SU-DHL-6 (cell line): ENCODE data around the gene NOS3.

Experiments
- H2AFZ ChIP-seq: fragments of 200-600 bp; sonication (generic); 2 replicates; pipeline ENCODE4 v1.6.1; 2014; ENCODE audit warnings: low read depth, mild to moderate bottlenecking, moderate library complexity, mixed read lengths, antibody characterized with exemption, low read length; ENCODE audit not compliant: severe bottlenecking
- H3F3A ChIP-seq: fragments of 200-600 bp; shearing (Covaris generic); 2 replicates; pipeline ENCODE4 v1.6.0; 2016; ENCODE audit warnings: antibody characterized with exemption, mild to moderate bottlenecking; ENCODE audit not compliant: insufficient read depth
- H3K27ac ChIP-seq: fragments of 200-600 bp; sonication (generic); 2 replicates; pipeline ENCODE4 v1.5.1; 2016; ENCODE audit warnings: low read depth, mild to moderate bottlenecking, low read length, moderate library complexity, mixed read lengths
- H3K27me3 ChIP-seq: fragments of 200-600 bp; sonication (generic), shearing (Covaris generic); 2 replicates; pipeline ENCODE4 v1.6.0; 2014; ENCODE audit warnings: mild to moderate bottlenecking, low read length
- H3K36me3 ChIP-seq: fragments of 200-600 bp; sonication (generic); 2 replicates; pipeline ENCODE4 v1.6.1; 2014; ENCODE audit warnings: mild to moderate bottlenecking, low read length, mixed read lengths
- H3K4me2 ChIP-seq: fragments of 300-600, 200-600 bp; shearing (Covaris generic), sonication (generic); 2 replicates; pipeline ENCODE4 v1.6.0; 2014; ENCODE audit warnings: low read length, low read depth, mild to moderate bottlenecking; ENCODE audit not compliant: poor library complexity, severe bottlenecking
- H3K4me3 ChIP-seq: fragments of 200-600 bp; sonication (generic); 2 replicates; pipeline ENCODE4 v1.5.1; 2014; ENCODE audit warnings: antibody characterized with exemption, low read length, mild to moderate bottlenecking, mixed read lengths; ENCODE audit not compliant: insufficient read depth, poor library complexity, severe bottlenecking
- H3K79me2 ChIP-seq: fragments of 200-600 bp; sonication (generic); 2 replicates; pipeline ENCODE4 v1.6.1; 2014; ENCODE audit warnings: mild to moderate bottlenecking, low read length, moderate library complexity; ENCODE audit not compliant: insufficient read depth
- H3K9ac ChIP-seq: fragments of 200-600 bp; sonication (generic); 2 replicates; pipeline ENCODE4 v1.7.0; 2014; ENCODE audit warnings: mild to moderate bottlenecking, low read length
- H3K9me2 ChIP-seq: fragments of 200-600 bp; sonication (generic); replicated peaks from 2 replicates; pipeline ENCODE4 v1.6.1; 2014; ENCODE audit warnings: low read length; ENCODE audit not compliant: insufficient read depth
- H3K9me3 ChIP-seq: fragments of 200-600 bp; sonication (generic); 2 replicates; pipeline ENCODE4 v1.6.1; 2014; ENCODE audit warnings: low read length, mixed read lengths; ENCODE audit not compliant: insufficient read depth
- H4K20me1 ChIP-seq: fragments of 200-600 bp; sonication (generic); 2 replicates; pipeline ENCODE4 v1.6.1; 2014; ENCODE audit warnings: low read depth, mild to moderate bottlenecking, antibody characterized with exemption, low read length, moderate library complexity, mixed read lengths
- EZH2phosphoT487 ChIP-seq: fragments of 200-600 bp; sonication (generic), shearing (Covaris generic); conservative IDR thresholded peaks from 2 replicates; pipeline ENCODE4 v1.6.1; 2018; ENCODE audit warnings: mild to moderate bottlenecking, antibody characterized with exemption, low read length, moderate library complexity, mixed read lengths
- TF ChIP-seq, protein P1 (sequence below): fragments of 200-600 bp; sonication (generic); IDR thresholded peaks from one replicate; pipeline ENCODE4 v1.5.1; 2017; ENCODE audit warnings: antibody characterized with exemption, mild to moderate bottlenecking, low read length, moderate library complexity; ENCODE audit not compliant: insufficient read depth, poor library complexity, severe bottlenecking

The NOS3 gene

GRCh38 chr7:150942591-150943452 lies 48.0 kb upstream of the NOS3 start:
- H3K4me2 ChIP-seq, result no peak overlapping the region

DNA sequence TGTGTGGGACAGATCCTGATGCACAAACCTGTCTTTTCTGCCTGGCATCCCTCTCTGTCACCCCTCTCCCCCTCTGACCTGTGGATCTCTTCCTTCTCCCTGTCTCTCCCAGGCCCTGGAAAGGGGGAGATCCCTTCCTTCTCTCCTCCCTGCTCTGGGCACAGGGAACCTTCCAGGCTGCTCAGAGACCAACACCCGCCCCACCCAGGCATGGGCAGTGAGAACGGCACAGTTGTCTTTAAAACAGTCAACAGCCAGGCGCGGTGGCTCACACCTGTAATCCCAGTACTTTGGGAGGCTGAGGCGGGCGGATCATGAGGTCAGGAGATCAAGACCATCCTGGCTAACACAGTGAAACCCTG lies 47.4 kb upstream of the NOS3 start:
- Histone ChIP-seq H3K9me3 (no peaks in the 10 kb centered on the region), H3K36me3 (no peaks in the 10 kb centered on the region), H3K27me3 (no peaks in the 10 kb centered on the region), H3K27ac (no peak overlapping the region), H3K79me2 (no peaks in the 10 kb centered on the region), H3K4me3 (no peak overlapping the region), H3K9me2 (no peaks in the 10 kb centered on the region), H4K20me1 (no peaks in the 10 kb centered on the region), H3K9ac (no peak overlapping the region), H3F3A (no peaks in the 10 kb centered on the region), H3K4me2 (no peak overlapping the region), H2AFZ (no peak overlapping the region)
- TF ChIP-seq, protein P1, sequence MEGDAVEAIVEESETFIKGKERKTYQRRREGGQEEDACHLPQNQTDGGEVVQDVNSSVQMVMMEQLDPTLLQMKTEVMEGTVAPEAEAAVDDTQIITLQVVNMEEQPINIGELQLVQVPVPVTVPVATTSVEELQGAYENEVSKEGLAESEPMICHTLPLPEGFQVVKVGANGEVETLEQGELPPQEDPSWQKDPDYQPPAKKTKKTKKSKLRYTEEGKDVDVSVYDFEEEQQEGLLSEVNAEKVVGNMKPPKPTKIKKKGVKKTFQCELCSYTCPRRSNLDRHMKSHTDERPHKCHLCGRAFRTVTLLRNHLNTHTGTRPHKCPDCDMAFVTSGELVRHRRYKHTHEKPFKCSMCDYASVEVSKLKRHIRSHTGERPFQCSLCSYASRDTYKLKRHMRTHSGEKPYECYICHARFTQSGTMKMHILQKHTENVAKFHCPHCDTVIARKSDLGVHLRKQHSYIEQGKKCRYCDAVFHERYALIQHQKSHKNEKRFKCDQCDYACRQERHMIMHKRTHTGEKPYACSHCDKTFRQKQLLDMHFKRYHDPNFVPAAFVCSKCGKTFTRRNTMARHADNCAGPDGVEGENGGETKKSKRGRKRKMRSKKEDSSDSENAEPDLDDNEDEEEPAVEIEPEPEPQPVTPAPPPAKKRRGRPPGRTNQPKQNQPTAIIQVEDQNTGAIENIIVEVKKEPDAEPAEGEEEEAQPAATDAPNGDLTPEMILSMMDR, result no peak
- no peak for TF ChIP-seq EZH2phosphoT487

More at GRCh38 chr7:150942591-150943452, 48.0 kb upstream of the NOS3 start:
- H2AFZ ChIP-seq, result no peak overlapping the region
- H3K27me3 ChIP-seq, result no peaks in the 10 kb centered on the region
- no peaks in the 10 kb centered on the region for H3K9me2 ChIP-seq
- H4K20me1 ChIP-seq, result no peaks in the 10 kb centered on the region
- no peak overlapping the region for H3K27ac ChIP-seq
- H3F3A ChIP-seq, result no peaks in the 10 kb centered on the region
- no peak for TF ChIP-seq EZH2phosphoT487
- TF ChIP-seq, protein P1, result no peak
- no peaks in the 10 kb centered on the region for H3K9me3 ChIP-seq
- H3K36me3 ChIP-seq, result no peaks in the 10 kb centered on the region
- no peak overlapping the region for H3K4me3 ChIP-seq
- H3K9ac ChIP-seq, result no peak overlapping the region
- no peaks in the 10 kb centered on the region for H3K79me2 ChIP-seq

DNA sequence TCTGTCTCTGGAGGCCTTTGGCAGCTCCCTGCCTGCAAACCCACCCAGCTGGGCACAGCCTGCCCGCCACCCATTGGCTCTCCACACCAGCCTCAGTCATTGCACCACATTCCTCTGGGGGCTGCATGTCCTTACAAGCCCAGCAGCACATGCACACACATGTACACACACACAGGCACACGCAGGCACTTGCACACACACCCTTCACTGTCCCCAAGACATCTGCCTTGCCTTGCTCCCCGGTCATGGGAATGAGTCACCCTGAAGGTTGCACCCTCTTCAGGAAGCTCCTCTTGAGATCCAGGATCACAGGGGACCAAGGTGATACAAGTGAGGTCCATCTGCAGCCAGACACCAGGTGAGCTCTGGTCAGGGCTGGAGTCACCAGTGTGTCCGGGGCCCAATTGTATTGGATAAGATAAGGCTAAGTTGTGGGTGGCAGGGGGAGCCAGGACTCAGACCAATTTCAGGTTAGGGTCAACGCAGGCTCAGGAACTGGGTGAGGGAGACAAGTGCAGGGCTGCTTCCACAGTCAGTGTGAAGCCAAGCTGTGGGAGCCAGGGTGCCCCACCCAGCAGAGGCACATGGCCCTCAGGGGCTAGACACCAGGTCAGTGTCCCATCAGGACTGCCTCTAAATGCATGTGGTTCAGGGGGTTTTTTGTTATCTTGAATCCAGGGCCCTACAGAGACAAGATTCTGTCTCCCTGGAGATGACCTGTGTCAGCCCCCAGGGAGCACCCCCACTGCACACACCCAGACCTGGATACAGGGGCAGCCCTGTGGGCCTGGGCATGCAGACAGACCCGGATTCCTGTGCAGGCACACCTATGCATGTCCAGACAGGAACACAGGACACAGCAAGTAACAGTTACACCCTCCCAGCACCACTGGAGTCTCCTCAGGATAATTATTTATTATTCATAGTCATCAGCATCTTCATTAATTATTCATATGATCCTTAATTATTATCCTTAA lies 46.5 kb upstream of the NOS3 start:
- no peak for TF ChIP-seq EZH2phosphoT487
- TF ChIP-seq, protein P1, result no peak
- Histone ChIP-seq H4K20me1 (no peaks in the 10 kb centered on the region), H3K9me2 (no peaks in the 10 kb centered on the region), H3K36me3 (no peaks in the 10 kb centered on the region), H3K4me3 (no peak overlapping the region), H2AFZ (no peak overlapping the region), H3K4me2 (no peak overlapping the region), H3K9me3 (no peaks in the 10 kb centered on the region), H3K79me2 (no peaks in the 10 kb centered on the region), H3K27ac (no peak overlapping the region), H3F3A (no peaks in the 10 kb centered on the region), H3K27me3 (no peaks in the 10 kb centered on the region), H3K9ac (no peak overlapping the region)
